Fibroblast of skin of right quadriceps (primary cell): ENCODE data around the gene VAMP1.
"Not testable (repeated sequence)": the region's sequence is repeated elsewhere in the genome, so short reads cannot be mapped to it uniquely, and the experiment has no call there.

Experiments
- DNase-seq: peaks from one replicate; pipeline ENCODE4 v3.0.0-alpha.2; 2013

VAMP1 gene

DNA sequence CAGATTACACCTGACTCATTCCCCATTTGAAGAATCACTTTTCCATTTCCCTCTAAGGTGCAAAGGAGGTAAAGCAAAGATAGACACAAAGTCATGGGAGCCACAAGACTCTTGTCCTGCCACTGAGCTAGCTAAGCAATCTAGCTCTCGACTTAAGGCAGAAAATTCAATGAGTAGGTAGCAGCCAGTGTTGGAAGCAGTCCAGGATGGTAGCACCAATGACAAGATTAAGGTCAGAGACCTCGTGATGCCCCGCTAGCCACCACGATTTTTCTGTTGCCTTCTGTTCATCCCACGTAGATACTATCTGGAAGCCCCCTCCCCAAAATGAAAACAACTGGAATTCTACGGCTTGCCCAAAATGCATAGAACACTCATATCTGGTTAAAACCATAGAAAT, 1.4 kb downstream of the VAMP1 start:
- no peak for DNase-seq

DNA sequence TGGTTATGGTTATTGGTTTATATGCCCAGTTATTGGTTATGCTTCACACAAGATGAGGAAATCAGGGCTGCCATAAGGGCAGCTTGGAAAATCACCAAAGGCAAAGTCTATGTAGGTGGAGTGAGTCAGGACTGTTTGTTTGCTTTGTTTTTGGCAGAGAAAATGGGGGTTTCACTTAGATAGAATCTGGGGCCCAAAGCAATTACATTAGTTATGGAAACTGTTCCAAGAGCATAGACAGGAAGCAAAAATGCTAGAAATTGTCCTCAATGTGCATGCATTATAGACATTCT, 2.2 kb downstream of the VAMP1 start:
- no peak for DNase-seq

DNA sequence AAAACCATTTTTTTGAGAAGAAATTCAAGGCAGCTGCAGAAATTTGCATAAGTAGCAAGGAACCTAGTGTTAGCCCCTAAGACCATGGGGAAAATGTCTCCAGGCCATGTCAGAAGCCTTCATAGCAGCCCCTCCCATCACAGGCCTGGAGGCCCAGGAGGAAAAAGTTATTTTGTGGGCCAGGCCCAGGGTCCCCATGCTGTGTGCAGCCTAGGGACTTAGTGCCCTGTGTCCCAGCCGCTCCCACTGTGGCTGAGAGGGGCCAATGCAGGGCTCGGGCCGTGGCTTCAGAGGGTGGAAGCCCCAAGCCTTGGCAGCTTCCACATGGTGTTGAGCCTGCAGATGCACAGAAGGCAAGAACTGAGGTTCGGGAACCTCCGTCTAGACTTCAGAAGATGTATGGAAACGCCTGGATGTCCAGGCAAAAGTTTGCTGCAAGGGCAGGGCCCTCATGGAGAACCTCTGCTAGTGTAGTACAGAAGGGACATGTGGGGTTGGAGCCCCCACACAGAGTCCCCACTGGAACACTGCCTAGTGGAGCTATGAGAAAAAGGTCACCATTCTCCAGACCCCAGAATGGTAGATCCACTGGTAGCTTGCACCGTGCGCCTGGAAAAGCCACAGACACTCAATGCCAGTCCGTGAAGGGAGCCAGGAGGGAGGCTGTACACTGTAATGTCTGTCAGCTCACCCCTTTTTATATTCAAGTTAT, 2.8 kb downstream of the VAMP1 start:
- not testable (repeated sequence) for DNase-seq

DNA sequence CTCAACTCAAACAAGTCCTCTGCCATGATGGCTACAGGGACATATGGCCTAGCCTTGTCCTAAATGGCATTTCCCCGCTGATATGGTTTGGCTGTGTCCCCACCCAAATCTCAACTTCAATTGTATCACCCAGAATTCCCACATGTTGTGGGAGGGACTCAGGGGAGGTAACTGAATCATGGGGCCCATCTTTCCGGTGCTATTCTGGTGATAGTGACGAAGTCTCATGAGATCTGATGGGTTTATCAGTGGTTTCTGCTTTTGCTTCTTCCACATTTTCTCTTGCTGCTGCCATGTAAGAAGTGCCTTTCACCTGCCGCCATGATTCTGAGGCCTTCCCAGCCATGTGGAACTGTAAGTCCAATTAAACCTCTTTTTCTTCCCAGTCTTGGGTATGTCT, 3.7 kb downstream of the VAMP1 start:
- not testable (repeated sequence) for DNase-seq

DNA sequence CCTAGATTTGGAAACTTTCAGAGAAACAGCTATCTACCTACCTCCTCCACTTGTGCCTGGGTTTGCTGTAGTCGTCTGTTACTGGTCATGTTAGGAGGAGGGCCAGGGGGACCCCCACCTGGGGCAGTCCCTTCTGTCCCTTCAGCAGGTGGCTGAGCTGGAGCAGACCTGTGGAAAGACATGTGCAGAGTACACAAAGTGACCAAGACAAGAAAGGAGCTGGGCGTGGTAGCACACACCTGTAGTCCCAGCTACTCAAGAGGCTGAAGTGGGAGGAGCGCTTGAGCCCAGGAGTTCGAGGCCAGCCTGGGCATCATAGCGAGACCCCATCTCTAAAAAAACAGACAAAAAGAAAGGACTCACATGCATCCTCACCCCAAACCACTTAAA, 4.3 kb downstream of the VAMP1 start:
- no peak for DNase-seq

DNA sequence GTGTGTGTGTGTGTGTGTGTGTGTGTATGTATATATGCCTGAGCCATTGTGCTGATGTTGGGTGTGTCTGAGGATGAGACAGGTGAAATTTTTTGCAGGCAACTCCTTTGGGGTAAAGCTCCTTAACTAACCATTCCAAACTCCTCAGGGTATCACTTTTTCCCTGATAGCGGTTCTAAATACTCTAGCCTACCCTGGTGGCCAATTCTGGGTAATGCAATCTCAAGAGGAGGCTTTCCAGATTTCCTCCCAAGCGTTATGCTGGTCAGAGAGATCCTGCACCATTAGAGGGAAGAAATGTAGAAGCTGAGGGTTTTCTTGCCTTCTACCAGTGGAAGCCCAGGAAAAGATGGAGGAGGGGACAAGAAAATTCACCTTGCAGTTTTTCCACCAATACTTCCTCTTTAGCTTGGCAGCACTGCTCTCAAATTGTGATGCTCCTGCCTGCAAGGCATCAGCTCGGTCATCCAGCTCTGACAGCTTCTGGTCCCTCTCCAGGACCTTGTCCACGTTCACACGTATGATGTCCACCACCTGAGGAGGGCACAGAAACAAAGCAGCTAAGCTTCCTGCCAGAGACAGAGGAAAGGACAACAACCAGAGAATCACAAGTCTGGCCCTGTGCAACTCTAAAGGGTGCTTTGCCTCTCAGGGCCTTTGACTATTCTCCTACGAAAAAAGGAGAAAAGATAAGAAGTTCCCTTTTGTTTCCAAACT, 4.9 kb downstream of the VAMP1 start:
- peak; percentile 63 for DNase-seq

DNA sequence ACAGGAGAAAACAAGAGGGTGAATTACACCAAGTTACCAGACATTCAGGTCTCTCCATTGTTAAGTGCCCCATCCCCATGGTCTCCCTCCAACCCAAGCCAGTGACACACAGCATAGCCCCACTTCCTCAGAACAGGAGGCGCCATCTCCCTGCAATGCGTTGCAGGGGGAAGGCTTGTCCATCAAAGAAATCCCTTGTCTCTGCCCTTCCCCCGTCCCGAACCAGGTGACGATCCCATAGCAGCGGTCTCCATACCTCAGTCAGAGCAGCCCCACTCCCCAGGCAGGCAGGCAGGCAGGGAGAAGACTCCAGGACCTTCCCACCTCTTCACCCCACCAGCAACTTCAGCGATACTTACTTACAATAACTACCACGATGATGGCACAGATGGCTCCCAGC, 5.9 kb downstream of the VAMP1 start:
- no peak for DNase-seq

DNA sequence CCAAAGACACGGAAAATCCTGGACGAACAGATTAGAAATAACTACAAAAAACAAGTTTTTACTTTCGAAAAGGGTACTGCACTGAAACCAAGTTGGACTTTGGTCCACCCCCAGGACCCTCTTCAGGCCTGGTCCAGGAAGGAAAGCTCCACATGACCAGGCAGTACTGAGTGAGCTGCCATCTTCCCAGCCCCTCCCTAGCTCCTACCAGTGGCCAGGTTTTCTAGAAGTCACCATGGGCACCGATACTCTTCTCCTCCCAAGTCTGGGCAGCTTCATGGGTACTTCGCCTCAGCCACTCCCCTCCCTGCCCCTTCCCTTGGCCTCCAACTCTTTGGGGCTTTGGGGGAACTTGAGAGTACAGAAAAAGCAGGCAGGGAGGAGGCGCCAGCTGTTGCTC, 6.6 kb downstream of the VAMP1 start:
- no peak for DNase-seq

DNA sequence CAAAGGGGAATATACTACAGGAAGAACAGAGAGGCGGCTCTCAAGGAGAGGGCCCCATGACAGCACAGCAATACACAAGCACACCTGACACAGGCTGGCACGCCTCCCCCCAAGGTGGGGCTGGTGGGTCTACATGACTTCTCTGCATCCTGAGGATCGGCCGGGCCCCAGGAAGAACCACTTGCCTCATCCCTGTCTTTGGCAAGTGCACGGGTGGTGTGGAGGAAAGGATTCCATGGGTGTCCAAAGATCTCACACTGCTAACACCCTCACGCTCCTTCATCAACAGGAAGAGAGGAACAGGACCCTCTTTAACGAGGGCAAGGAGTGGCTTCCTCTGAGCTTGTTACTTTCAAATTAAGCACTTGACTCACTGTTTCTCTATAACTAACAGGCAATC, 7.3 kb downstream of the VAMP1 start:
- DNase-seq: no peak

DNA sequence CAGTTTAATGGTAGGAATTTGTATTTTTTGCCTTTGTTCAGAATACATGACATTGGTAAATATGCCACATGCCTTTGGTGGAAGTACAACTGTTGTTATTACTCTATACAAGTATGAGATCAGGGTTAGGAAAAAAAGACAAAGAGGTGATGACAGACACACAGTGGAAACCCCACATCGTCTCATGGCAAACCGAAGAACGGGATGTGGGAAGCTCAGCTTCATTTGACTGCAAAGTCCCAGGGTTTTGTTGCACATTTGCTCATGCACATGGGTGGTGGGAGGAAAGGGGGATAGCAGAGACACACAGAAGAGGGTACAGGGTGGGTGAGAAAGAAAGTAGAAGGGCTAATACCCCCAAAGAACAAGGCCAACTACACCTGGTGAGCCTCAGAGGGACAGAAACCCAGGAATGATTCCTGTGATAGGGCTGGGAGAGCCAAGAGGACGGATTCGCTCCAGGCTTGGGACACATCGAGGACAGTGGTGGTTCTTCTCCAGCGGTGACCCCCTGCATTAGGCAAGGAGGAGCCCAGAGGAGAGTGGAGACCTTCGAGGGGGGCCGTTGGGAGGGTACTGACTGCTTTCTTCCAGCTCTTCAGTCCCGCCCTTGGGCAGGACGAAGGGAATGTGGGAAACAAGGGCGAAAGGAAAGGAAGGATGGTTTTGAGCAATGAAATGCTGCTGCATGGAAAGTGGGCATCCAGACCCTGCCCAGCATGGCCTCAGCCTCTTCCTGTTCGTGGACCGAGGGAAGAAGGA, 8.1 kb downstream of the VAMP1 start:
- DNase-seq: no peak

DNA sequence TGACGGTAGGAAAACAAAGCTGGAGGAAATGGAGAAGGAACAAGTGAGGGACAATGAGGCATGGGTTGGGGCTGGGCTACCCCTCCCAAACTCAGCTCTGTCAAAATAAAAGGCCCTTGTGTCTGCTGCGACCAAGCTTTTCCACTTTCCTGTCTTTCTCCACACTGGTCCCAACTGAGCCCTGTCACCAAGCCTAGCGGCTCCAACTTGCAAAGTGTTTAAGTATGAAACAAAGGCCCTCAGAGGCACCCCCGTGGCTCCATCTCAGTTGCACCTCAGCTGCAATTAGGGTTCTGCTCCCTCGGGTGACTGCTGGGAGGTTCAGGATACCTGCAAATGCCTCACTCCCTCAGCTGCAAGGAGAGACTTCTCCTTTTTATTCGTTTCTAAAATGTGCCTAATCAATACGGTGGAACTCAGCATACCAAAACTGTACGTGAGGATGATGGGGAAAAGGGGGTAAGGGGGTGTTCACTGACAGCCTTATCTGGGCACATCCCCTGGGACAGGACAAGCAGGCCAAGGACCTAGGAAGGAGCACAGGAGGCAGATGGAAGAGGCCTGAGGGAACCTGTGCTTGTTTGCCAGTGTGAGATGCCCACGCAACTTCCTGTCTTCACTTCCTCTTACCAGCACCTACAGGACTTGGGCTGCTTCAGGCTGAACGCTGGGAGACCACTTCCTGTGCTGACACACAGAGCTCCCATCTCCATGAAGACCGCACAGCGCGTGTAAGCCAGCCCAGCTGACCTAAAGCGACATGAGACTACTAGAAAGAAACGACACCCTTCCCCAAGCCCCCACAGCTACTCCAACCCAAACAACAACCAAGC, 8.9 kb downstream of the VAMP1 start:
- DNase-seq: no peak

DNA sequence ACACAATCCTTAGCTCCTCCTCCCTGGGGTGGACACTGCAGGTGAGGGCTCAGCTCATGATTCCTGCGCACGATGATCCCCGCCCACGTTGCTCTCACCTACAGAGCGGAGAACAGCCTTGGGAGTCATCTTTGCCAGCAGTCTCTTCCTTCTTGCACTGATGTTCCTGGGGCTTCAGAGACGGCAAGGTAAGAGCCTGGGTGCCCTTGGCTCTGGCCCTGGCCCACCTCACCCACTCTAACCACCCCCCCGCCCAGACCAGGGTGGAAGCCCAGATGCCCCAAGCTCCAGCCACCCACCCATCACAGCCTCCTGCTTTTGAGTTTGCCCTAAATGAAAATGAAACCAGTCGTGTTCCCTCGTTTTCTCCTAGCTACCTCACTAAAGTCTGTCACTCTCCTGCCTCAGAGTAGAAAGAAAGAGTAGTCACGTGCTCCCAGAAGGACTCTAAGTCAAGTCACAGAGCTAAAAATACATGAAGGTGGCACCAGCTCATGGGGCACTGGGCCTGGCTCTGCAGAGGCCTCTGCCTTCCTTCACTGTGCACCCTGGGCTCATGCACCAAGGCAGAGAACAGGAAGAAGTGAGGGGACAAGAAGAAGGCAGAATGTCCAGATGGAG, 9.6 kb downstream of the VAMP1 start:
- no peak for DNase-seq

DNA sequence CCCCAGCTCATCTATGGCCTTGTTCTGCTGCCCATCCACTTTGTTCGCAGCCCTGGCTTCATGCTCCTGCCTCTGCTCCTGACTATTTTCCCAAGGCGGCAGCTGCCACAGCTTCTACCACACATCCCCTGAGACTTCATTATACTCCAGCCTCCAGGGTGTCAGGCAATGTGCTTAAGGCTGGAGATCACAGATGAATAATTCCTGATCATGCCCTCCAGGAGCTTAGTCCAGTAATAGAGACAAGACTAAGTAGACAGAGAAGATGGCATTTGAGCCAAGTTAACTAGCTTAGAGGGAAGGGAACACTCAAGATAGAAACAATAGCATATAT, 11.5 kb downstream of the VAMP1 start:
- no peak for DNase-seq

DNA sequence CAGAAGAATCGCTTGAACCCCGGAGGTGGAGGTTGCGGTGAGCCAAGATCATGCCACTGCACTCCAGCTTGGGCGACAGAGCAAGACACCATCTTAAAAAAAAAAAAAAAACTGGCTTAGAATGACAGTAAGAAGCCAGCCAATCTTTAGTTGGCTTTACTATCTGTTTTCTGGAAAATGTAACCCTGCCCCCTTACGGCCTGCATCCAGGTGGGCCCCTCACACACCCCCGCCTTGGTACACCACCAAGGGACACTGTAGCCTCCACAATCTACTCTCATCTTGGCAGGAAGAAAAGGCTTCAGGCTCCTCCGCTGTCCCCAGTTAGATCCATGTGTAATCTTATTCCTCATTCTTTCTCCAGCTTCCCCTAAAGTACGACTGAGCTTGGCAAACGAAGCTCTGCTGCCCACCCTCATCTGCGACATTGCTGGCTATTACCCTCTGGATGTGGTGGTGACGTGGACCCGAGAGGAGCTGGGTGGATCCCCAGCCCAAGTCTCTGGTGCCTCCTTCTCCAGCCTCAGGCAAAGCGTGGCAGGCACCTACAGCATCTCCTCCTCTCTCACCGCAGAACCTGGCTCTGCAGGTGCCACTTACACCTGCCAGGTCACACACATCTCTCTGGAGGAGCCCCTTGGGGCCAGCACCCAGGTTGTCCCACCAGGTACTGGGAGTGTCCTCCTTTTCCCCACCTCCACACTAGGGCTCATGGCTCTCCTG, 12.0 kb downstream of the VAMP1 start:
- DNase-seq: no peak

DNA sequence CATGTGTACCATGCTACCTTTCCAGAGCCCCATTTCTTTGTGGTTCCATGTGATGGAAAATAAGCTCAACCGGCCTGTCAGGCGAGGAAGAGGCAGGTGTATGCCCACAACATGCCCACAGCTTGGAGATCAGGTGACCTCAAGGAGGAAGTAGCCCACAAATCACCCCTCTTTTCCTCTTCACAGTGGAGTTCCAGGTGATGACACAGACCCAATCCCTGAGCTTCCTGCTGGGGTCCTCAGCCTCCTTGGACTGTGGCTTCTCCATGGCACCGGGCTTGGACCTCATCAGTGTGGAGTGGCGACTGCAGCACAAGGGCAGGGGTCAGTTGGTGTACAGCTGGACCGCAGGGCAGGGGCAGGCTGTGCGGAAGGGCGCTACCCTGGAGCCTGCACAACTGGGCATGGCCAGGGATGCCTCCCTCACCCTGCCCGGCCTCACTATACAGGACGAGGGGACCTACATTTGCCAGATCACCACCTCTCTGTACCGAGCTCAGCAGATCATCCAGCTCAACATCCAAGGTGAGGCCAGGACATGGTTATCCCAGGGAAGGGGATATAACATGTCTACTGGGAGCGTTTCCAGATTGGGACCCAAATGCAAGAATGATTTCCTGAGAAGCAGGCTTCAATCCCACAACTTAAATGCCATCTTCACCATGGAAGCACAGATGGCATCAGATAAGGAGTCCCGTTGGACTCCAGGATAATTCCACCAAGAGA, 13.1 kb downstream of the VAMP1 start:
- no peak for DNase-seq

DNA sequence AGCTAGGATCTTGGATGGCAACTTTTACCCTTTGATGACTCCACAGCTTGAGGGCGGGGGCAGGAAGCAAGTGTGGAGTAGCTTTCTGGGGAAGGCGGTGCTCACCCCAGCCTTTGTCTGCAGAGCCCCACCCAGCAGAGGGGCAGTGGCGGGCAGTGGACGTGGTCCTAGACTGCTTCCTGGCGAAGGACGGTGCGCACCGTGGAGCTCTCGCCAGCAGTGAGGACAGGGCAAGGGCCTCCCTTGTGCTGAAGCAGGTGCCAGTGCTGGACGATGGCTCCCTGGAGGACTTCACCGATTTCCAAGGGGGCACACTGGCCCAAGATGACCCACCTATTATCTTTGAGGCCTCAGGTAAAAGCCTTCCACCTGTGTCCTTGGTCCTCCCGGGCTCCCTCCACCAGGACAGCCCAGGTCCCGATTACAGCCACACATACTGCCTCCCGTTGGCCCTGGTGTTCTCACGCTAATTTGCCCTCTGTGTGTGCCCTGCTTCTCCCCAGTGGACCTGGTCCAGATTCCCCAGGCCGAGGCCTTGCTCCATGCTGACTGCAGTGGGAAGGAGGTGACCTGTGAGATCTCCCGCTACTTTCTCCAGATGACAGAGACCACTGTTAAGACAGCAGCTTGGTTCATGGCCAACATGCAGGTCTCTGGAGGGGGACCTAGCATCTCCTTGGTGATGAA, 17.4 kb downstream of the VAMP1 start:
- no peak for DNase-seq

DNA sequence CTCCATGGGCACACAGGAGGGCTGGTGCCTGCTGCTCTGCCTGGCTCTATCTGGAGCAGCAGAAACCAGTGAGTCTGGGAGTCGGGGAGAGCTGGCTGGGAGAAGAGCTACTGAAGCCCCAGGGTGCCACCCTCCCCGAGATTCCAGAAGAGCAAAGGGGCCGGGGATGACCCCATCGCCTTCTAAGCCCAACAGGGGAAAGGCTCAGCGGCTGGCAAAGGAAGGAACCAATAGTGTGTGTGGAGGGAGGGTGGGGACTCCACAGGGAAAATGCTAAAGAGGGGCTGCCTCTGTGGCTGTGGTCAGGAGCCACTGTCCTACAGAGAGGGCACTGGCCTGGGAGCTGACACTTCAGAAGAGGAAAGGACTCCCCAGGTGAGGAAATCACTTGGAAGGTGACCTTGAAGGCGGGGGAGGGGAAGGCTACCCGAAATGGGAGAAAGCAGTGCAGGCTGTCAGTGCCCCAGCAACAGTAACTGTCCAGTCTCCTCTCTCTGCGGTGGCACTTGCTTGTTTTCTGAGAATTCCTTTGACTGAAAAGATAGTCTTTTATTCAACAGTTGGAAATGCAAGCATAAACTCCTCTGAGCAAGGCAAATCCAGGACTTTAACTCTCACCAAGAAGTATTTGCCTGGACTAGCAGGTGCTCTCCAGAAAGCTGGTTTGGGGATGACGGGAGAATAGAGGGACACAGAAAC, 18.1 kb downstream of the VAMP1 start:
- no peak for DNase-seq

DNA sequence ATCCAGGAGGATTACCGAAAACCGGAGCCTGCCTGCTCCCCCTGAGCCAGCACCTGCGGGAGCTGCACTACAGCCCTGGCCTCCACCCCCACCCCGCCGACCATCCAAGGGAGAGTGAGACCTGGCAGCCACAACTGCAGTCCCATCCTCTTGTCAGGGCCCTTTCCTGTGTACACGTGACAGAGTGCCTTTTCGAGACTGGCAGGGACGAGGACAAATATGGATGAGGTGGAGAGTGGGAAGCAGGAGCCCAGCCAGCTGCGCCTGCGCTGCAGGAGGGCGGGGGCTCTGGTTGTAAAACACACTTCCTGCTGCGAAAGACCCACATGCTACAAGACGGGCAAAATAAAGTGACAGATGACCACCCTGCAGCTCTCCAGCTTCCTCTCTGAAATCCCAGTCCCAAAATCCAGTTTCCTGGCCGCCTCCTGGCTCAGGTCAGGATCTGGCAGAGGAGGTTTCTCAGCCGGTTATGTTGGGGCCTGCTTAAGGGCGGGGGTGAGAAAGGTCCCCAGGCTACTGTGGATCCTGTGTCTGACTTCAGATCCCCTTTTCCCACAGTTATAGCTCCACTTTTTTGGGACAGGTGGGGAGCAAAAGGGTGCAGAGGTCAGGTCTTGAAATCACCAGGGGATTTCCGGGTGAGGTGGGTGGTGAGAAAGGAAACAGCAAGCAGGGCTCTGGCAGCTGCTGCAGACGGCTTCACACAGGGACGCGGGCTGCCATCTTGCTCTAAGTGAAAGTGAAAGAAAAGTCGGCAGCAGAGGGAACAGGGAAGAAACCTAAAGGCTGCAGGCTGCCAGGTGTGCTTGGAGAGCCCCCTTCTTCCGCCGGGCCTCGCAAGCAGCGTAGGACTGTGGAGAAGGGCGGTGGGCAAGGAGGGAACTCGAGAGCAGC, 18.9 kb downstream of the VAMP1 start, which contains the start of gene TAPBPL:
Gene TAPBPL, plus strand, starts transcription at position 695 of the 897 bp plus-strand sequence. CDS start 207 bp downstream, outside the sequence.
- peak; percentile 86 for DNase-seq

DNA sequence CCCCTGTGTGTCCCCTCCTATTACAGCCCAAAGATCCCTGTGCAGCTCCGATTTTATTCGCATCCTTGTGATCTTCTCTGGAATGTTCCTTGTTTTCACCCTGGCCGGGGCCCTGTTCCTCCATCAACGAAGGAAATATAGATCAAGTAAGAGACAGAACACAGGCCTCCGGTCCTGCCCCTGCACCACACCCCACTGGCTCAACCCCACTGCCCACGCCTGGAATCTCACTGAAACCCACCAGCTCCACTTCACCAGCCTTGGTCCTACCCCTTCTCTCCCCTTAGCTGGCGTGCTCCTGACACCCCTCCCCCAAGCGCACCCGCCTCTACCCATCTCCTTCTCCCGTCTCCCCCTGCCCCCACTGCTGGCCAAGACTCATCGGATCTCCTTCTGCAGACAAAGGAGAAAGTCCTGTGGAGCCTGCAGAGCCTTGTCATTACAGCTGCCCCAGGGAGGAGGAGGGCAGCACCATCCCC, 19.6 kb downstream of the VAMP1 start:
- no peak for DNase-seq
